ENCODE measurements around the gene SLC6A16.

The SLC6A16 gene

GRCh38 chr19:49244256-49244655 is 80.7 kb downstream of the SLC6A16 start:
- no peak overlapping the region for H3K4me3 ChIP-seq (ENCODE audit: insufficient read depth, low read length, poor library complexity, severe bottlenecking)
- no peaks in the 10 kb centered on the region for H3K79me2 ChIP-seq (ENCODE audit: insufficient read depth, low read length)
- no peak overlapping the region for H3K9ac ChIP-seq (ENCODE audit: low read length)
- TF ChIP-seq, protein P1, sequence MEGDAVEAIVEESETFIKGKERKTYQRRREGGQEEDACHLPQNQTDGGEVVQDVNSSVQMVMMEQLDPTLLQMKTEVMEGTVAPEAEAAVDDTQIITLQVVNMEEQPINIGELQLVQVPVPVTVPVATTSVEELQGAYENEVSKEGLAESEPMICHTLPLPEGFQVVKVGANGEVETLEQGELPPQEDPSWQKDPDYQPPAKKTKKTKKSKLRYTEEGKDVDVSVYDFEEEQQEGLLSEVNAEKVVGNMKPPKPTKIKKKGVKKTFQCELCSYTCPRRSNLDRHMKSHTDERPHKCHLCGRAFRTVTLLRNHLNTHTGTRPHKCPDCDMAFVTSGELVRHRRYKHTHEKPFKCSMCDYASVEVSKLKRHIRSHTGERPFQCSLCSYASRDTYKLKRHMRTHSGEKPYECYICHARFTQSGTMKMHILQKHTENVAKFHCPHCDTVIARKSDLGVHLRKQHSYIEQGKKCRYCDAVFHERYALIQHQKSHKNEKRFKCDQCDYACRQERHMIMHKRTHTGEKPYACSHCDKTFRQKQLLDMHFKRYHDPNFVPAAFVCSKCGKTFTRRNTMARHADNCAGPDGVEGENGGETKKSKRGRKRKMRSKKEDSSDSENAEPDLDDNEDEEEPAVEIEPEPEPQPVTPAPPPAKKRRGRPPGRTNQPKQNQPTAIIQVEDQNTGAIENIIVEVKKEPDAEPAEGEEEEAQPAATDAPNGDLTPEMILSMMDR (IDR thresholded peaks at IDR 0.05; ENCODE audit: insufficient read depth, low read length, poor library complexity, severe bottlenecking): no peak
- TF ChIP-seq EZH2phosphoT487 (conservative IDR thresholded peaks at IDR 0.05; ENCODE audit: low read length): no peak
- H4K20me1 ChIP-seq (ENCODE audit: low read depth, low read length): no peaks in the 10 kb centered on the region
- H3K9me3 ChIP-seq (ENCODE audit: insufficient read depth, low read length): no peaks in the 10 kb centered on the region
- H3K9me2 ChIP-seq (replicated peaks; ENCODE audit: insufficient read depth, low read length): no peaks in the 10 kb centered on the region
- no peaks in the 10 kb centered on the region for H3K36me3 ChIP-seq (ENCODE audit: low read length)
- no peak overlapping the region for H3K27ac ChIP-seq (ENCODE audit: low read depth, low read length)
- H3K4me2 ChIP-seq (ENCODE audit: low read depth, low read length, poor library complexity, severe bottlenecking): no peak overlapping the region
- H2AFZ ChIP-seq (ENCODE audit: low read depth, low read length, severe bottlenecking): no peak overlapping the region
- H3K27me3 ChIP-seq (ENCODE audit: low read length): no peaks in the 10 kb centered on the region
- no peaks in the 10 kb centered on the region for H3F3A ChIP-seq (ENCODE audit: insufficient read depth)

DNA sequence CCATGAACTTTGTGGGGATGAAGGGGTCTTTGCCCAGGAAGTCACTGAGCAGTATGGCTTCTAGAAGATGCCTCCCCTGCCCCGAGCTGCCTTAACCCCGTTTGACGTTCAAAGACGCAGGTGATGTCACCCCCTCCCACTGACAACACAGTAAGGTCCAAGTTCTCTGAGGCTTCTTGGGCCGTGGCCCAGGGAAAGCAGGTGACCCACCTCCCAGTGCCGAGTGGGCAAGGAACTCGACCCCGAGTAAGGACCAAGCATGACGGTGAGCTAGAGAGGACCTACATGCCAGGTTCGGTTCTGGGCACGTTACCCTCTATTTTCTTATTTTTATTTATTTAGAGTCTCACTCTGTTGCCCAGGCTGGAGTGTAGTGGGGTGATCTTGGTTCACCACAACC is 81.3 kb downstream of the SLC6A16 start:
- Histone ChIP-seq H3F3A (ENCODE audit: insufficient read depth) (no peaks in the 10 kb centered on the region), H3K4me2 (ENCODE audit: low read depth, low read length, poor library complexity, severe bottlenecking) (no peak overlapping the region), H3K9me2 (replicated peaks; ENCODE audit: insufficient read depth, low read length) (no peaks in the 10 kb centered on the region), H2AFZ (ENCODE audit: low read depth, low read length, severe bottlenecking) (no peak overlapping the region), H4K20me1 (ENCODE audit: low read depth, low read length) (no peaks in the 10 kb centered on the region), H3K9me3 (ENCODE audit: insufficient read depth, low read length) (no peaks in the 10 kb centered on the region), H3K36me3 (ENCODE audit: low read length) (no peaks in the 10 kb centered on the region), H3K9ac (ENCODE audit: low read length) (no peak overlapping the region), H3K27me3 (ENCODE audit: low read length) (no peaks in the 10 kb centered on the region), H3K79me2 (ENCODE audit: insufficient read depth, low read length) (no peaks in the 10 kb centered on the region), H3K4me3 (ENCODE audit: insufficient read depth, low read length, poor library complexity, severe bottlenecking) (no peak overlapping the region), H3K27ac (ENCODE audit: low read depth, low read length) (no peak overlapping the region)
- no peak for TF ChIP-seq EZH2phosphoT487 (conservative IDR thresholded peaks at IDR 0.05; ENCODE audit: low read length)
- TF ChIP-seq, protein P1 (IDR thresholded peaks at IDR 0.05; ENCODE audit: insufficient read depth, low read length, poor library complexity, severe bottlenecking): no peak

GRCh38 chr19:49243129-49243528 is 81.9 kb downstream of the SLC6A16 start:
- Histone ChIP-seq H3K9ac (ENCODE audit: low read length) (no peak overlapping the region), H3F3A (ENCODE audit: insufficient read depth) (no peaks in the 10 kb centered on the region), H2AFZ (ENCODE audit: low read depth, low read length, severe bottlenecking) (no peak overlapping the region), H3K79me2 (ENCODE audit: insufficient read depth, low read length) (no peaks in the 10 kb centered on the region), H4K20me1 (ENCODE audit: low read depth, low read length) (no peaks in the 10 kb centered on the region), H3K9me2 (replicated peaks; ENCODE audit: insufficient read depth, low read length) (no peaks in the 10 kb centered on the region), H3K4me2 (ENCODE audit: low read depth, low read length, poor library complexity, severe bottlenecking) (no peak overlapping the region), H3K4me3 (ENCODE audit: insufficient read depth, low read length, poor library complexity, severe bottlenecking) (no peak overlapping the region), H3K36me3 (ENCODE audit: low read length) (no peaks in the 10 kb centered on the region), H3K27ac (ENCODE audit: low read depth, low read length) (no peak overlapping the region), H3K9me3 (ENCODE audit: insufficient read depth, low read length) (no peaks in the 10 kb centered on the region), H3K27me3 (ENCODE audit: low read length) (no peaks in the 10 kb centered on the region)
- no peak for TF ChIP-seq EZH2phosphoT487 (conservative IDR thresholded peaks at IDR 0.05; ENCODE audit: low read length)
- TF ChIP-seq, protein P1 (IDR thresholded peaks at IDR 0.05; ENCODE audit: insufficient read depth, low read length, poor library complexity, severe bottlenecking): no peak

Data from SU-DHL-6 (cell line).